Cardiac fibroblast (primary cell): Measurements from ENCODE around the gene LDB1.

Experiments
- DNase-seq, 2 donors: peaks; one replicate each; pipeline versions ENCODE4 v3.0.0 to v3.0.0-alpha.2; 2010; ENCODE audit warnings: low read depth in 2 of 2
- H3K4me3 ChIP-seq, 2 donors: replicated peaks in 1 of 2; 1 replicate in 1 of 2; 2 replicates in 1 of 2; pipeline ENCODE4 v1.5.1; 2011; ENCODE audit warnings: low read depth in 2 of 2, low read length in 2 of 2, mild to moderate bottlenecking in 2 of 2, moderate library complexity in 1 of 2
- CTCF ChIP-seq: IDR thresholded peaks from one replicate; pipeline ENCODE4 v1.5.1; 2011; ENCODE audit warnings: low read depth, mild to moderate bottlenecking, low read length, inconsistent platforms

Gene LDB1

GRCh38 chr10:102123223-102123622 lies 3.1 kb upstream of the LDB1 start:
- no peak for DNase-seq
- H3K4me3 ChIP-seq: no peak overlapping the region
- no peak for TF ChIP-seq CTCF

DNA sequence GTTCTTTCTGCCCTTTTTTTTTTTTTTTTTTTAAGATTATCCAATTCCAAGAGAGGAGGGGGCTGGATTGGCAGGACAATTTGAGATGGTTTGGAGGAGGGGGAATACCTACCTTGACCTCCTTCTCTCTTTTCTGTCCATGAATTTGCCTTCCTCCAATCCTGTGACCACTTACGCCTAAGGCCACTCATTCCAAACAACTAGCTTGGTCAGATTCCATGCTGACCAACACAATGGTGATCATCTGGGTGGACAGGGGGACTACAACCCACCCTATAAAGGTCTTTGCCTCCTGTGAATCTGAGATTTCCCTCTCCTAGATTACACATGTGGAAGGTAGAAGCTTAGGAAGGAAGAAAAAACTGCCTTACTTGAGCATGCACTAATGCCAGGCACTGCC lies 2.3 kb upstream of the LDB1 start:
- no peak for TF ChIP-seq CTCF
- DNase-seq: no peak
- no peak overlapping the region for H3K4me3 ChIP-seq

DNA sequence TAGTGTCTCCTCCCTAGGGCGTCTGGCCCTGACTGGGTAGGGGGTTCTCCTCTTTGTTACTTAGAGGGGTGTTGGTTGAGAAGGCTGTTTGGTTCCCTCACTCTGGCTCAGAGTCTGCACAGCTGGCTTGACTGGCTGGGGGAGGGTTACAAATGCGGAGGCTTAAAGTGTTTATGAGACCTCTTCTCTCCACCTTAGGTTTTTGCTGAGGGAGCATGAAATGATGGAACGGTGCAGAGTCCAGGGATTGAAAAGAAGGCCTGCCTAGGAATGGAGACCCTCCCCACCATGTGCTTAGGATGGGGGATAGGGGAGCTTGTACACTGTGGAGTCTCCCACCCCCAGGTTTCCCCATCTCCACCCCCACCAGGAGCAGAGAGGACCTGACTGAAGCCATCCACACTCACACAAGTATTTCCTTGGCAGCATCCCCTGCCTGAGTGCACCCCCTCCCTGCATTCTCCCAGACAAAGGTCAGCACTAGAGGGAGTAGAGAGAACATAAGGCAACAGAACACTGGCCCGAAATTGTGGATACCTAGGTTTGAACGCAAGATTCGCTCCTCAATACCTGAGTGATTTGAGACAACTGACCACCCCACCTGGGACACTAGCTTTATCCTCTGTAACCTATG lies 1.7 kb upstream of the LDB1 start:
- DNase-seq: peak in 1 of 2 donors; percentile 77
- peak; percentile 6 for TF ChIP-seq CTCF
- H3K4me3 ChIP-seq: peak overlapping the region in 1 of 2 donors; percentile 99

DNA sequence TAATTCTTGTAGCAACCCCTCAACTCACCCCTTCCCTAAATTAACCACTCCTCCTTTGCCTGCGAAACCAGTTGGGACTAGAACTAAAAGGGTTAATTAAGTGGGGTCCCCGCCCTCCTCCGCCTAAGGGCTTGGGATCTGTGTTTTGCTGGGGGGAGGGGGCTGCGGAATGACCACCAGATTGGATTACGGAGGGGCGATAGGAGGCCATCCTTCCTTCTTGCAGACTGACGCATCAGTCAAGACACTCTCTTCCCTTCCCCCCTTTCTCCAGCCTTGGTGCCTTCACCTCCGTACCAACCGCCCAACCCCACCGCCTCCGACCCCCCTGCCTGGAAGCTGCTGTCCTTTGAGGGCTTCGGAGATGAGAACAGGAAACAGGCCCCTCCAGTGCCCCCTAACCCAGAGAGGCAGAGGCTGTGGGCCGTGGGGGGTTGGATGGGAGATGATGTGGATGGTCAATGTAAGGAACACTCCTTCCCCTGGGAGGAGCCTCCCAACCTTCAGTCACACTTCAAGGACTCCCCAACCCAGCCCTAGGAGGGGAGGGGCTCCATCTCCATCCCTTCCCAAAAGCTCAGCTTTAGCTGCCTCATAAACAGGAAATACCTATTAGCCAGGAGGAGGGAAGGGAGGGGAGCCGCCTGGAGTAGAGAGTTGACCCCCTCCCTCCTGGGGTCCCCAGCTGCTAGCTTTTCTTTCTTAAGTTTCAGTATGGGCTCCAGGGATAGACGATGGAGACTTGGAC lies 997 bp upstream of the LDB1 start:
- DNase-seq: peak; percentile 53 to 96
- H3K4me3 ChIP-seq: peak overlapping the region; percentile 90 to 99
- TF ChIP-seq CTCF: no peak

DNA sequence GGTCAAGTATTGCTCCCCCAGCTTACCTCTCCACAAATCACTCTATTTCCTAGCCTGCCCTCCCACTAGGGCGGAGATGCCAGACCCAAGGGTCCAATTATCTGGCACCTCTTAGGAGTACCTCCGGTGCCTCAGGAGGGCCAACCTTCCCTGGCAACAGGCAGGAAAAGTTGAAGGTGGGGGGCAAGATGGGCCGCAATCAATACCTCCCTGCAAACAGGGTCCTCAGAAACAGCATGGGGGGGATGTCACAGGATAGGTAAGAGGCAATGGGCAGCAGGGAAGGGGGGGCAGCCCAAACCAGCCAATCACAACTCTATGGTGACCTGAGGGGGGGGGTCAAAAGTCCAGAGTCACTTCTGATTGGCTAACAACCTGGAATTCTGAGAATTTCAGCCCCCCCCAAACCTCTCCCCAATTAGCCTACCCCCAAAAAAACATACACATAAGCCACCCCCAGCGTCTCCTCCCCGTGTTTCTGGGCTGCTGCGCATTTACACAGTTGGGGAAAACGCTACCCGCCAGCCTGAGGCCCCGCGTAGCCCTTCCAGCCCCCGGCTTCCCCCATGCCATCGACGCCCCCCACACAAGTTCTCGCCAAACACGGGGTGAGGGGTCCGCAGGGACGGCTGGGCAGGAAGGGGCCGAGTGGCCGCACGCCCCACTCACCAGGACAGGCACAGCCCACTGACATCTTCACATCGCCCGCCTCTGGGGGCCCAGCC lies 589 bp downstream of the LDB1 start:
- DNase-seq: peak; percentile 68 to 88
- TF ChIP-seq CTCF: no peak
- peak overlapping the region; percentile 90 to 99 for H3K4me3 ChIP-seq

- no peak for TF ChIP-seq CTCF
- H3K4me3 ChIP-seq: peak overlapping the region; percentile 90 to 99
- peak; percentile 54 for DNase-seq
Measured at GRCh38 chr10:102118867-102119266, 1.3 kb downstream of the LDB1 start.
